ENCODE measurements around the gene TRAF1.

The TRAF1 gene

GRCh38 chr9:120926397-120926928 is at the start of gene TRAF1:
Gene TRAF1, minus strand, starts transcription at chr9:120926796. Its CDS starts 721 bp downstream, at chr9:120926075.
- Histone ChIP-seq H2AFZ (ENCODE audit: low read depth, low read length, severe bottlenecking) (no peak within 1 kb of the TSS), H3K27me3 (ENCODE audit: low read length) (no peaks in the 10 kb centered on the region), H3K9me2 (replicated peaks; ENCODE audit: insufficient read depth, low read length) (no peaks in the 10 kb centered on the region), H3K9me3 (ENCODE audit: insufficient read depth, low read length) (no peaks in the 10 kb centered on the region), H3K4me3 (ENCODE audit: insufficient read depth, low read length, poor library complexity, severe bottlenecking) (no peak within 1 kb of the TSS), H3K36me3 (ENCODE audit: low read length) (no peaks in the 10 kb centered on the region), H3K79me2 (ENCODE audit: insufficient read depth, low read length) (no peaks in the 10 kb centered on the region), H3K4me2 (ENCODE audit: low read depth, low read length, poor library complexity, severe bottlenecking) (no peak within 1 kb of the TSS), H3F3A (ENCODE audit: insufficient read depth) (peaks cover 25% of the 10 kb centered on the region), H3K27ac (ENCODE audit: low read depth, low read length) (0 out of 2 replicates have a peak within 1 kb of the TSS, but pooled peaks have one; percentile 11), H3K9ac (ENCODE audit: low read length) (no peak within 1 kb of the TSS), H4K20me1 (ENCODE audit: low read depth, low read length) (no peaks in the 10 kb centered on the region)
- TF ChIP-seq EZH2phosphoT487 (conservative IDR thresholded peaks at IDR 0.05; ENCODE audit: low read length): no peak
- no peak for TF ChIP-seq CTCF (IDR thresholded peaks at IDR 0.05; ENCODE audit: insufficient read depth, low read length, poor library complexity, severe bottlenecking)

- Histone ChIP-seq H3K9me3 (ENCODE audit: insufficient read depth, low read length) (no peaks in the 10 kb centered on the region), H3K9ac (ENCODE audit: low read length) (no peak overlapping the region)
Measured at GRCh38 chr9:120974921-120975320, 48.3 kb upstream of the TRAF1 start.

GRCh38 chr9:120974181-120974580 is 47.6 kb upstream of the TRAF1 start:
- TF ChIP-seq EZH2phosphoT487 (conservative IDR thresholded peaks at IDR 0.05; ENCODE audit: low read length) (no peak), CTCF (IDR thresholded peaks at IDR 0.05; ENCODE audit: insufficient read depth, low read length, poor library complexity, severe bottlenecking) (no peak)
- no peaks in the 10 kb centered on the region for H3F3A ChIP-seq (ENCODE audit: insufficient read depth)
- no peaks in the 10 kb centered on the region for H3K36me3 ChIP-seq (ENCODE audit: low read length)
- no peaks in the 10 kb centered on the region for H3K9me2 ChIP-seq (replicated peaks; ENCODE audit: insufficient read depth, low read length)
- H3K4me2 ChIP-seq (ENCODE audit: low read depth, low read length, poor library complexity, severe bottlenecking): no peak overlapping the region
- no peak overlapping the region for H3K27ac ChIP-seq (ENCODE audit: low read depth, low read length)
- no peak overlapping the region for H3K4me3 ChIP-seq (ENCODE audit: insufficient read depth, low read length, poor library complexity, severe bottlenecking)
- H4K20me1 ChIP-seq (ENCODE audit: low read depth, low read length): no peaks in the 10 kb centered on the region
- no peak overlapping the region for H2AFZ ChIP-seq (ENCODE audit: low read depth, low read length, severe bottlenecking)
- H3K79me2 ChIP-seq (ENCODE audit: insufficient read depth, low read length): no peaks in the 10 kb centered on the region
- no peak overlapping the region for H3K9ac ChIP-seq (ENCODE audit: low read length)
- no peaks in the 10 kb centered on the region for H3K27me3 ChIP-seq (ENCODE audit: low read length)
- no peaks in the 10 kb centered on the region for H3K9me3 ChIP-seq (ENCODE audit: insufficient read depth, low read length)

More at GRCh38 chr9:120974921-120975320, 48.3 kb upstream of the TRAF1 start:
- H3K4me2 ChIP-seq (ENCODE audit: low read depth, low read length, poor library complexity, severe bottlenecking): no peak overlapping the region
- no peaks in the 10 kb centered on the region for H4K20me1 ChIP-seq (ENCODE audit: low read depth, low read length)
- no peaks in the 10 kb centered on the region for H3K27me3 ChIP-seq (ENCODE audit: low read length)
- no peaks in the 10 kb centered on the region for H3K9me2 ChIP-seq (replicated peaks; ENCODE audit: insufficient read depth, low read length)
- H3K36me3 ChIP-seq (ENCODE audit: low read length): no peaks in the 10 kb centered on the region
- no peak for TF ChIP-seq EZH2phosphoT487 (conservative IDR thresholded peaks at IDR 0.05; ENCODE audit: low read length)
- no peak for TF ChIP-seq CTCF (IDR thresholded peaks at IDR 0.05; ENCODE audit: insufficient read depth, low read length, poor library complexity, severe bottlenecking)
- H3F3A ChIP-seq (ENCODE audit: insufficient read depth): no peaks in the 10 kb centered on the region
- H3K4me3 ChIP-seq (ENCODE audit: insufficient read depth, low read length, poor library complexity, severe bottlenecking): no peak overlapping the region
- no peak overlapping the region for H2AFZ ChIP-seq (ENCODE audit: low read depth, low read length, severe bottlenecking)
- H3K79me2 ChIP-seq (ENCODE audit: insufficient read depth, low read length): no peaks in the 10 kb centered on the region
- H3K27ac ChIP-seq (ENCODE audit: low read depth, low read length): no peak overlapping the region

Data from SU-DHL-6 (cell line).